ENCODE results near the gene YY1AP1.
"Not testable (repeated sequence)": the region's sequence is repeated elsewhere in the genome, so short reads cannot be mapped to it uniquely, and the experiment has no call there.

Gene YY1AP1

GRCh38 chr1:155669233-155670162 lies 19.1 kb downstream of the YY1AP1 start:
- no peak for DNase-seq
- TF ChIP-seq CTCF (IDR thresholded peaks at IDR 0.05; ENCODE audit: low read depth, low read length): no peak
- H3K36me3 ChIP-seq: peaks cover 96% of the 10 kb centered on the region
- H3K27ac ChIP-seq: no peak overlapping the region
- H3K4me3 ChIP-seq (ENCODE audit: low read depth, low read length): no peak overlapping the region
- H3K9me3 ChIP-seq (ENCODE audit: severe bottlenecking): no peaks in the 10 kb centered on the region
- no peaks in the 10 kb centered on the region for H3K27me3 ChIP-seq (ENCODE audit: insufficient read depth, low read depth, severe bottlenecking)

- not testable (repeated sequence) for H3K9me3 ChIP-seq (ENCODE audit: severe bottlenecking); H3K4me3 ChIP-seq (ENCODE audit: low read depth, low read length); H3K27me3 ChIP-seq (ENCODE audit: insufficient read depth, low read depth, severe bottlenecking); H3K27ac ChIP-seq; DNase-seq
- H3K36me3 ChIP-seq: peaks cover 79% of the 10 kb centered on the region
Observed at GRCh38 chr1:155661239-155661638, 27.3 kb downstream of the YY1AP1 start.

DNA sequence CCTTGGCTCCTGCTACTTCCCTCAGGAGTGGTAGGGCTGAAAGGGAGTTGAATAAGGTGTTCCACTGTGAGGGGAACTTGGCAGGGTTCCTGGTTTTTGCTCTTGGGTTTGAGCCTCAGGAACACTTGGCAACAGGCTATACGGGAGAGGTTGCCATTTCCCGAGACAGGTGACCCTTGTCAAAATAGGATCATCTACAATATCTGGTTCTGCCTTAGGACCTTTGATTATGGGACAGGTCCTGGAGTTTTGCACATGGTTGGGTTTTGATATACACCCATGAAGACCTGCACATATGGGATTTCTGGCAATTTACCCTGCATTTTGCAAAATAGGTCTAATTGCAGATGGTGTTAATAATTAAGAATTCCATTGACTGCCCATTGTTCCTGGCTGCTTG lies 31.1 kb downstream of the YY1AP1 start:
- DNase-seq: no peak
- Histone ChIP-seq H3K36me3 (peaks cover 42% of the 10 kb centered on the region), H3K27me3 (ENCODE audit: insufficient read depth, low read depth, severe bottlenecking) (no peaks in the 10 kb centered on the region), H3K27ac (no peak overlapping the region), H3K9me3 (ENCODE audit: severe bottlenecking) (no peaks in the 10 kb centered on the region), H3K4me3 (ENCODE audit: low read depth, low read length) (no peak overlapping the region)
- TF ChIP-seq CTCF (IDR thresholded peaks at IDR 0.05; ENCODE audit: low read depth, low read length): no peak

DNA sequence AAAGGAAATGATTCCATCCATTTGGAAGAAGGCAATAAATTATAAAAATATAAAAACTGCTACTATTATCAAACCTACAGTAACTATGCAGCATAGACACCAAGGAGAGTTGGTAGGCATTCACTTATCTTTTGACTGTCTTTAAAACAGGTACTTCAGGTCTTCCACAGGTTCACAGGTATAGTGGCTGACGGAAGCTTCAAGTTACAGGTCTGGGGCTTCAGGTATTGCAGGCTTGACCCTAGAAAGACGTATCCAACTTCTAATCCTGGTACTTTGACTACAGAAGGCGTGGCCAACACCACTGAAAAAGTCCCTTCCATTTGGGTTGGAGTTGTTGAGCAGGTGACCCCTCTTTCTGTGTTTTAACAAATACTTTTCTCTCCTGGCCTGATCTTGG lies 35.6 kb downstream of the YY1AP1 start:
- Histone ChIP-seq H3K27me3 (ENCODE audit: insufficient read depth, low read depth, severe bottlenecking) (no peaks in the 10 kb centered on the region), H3K9me3 (ENCODE audit: severe bottlenecking) (peaks cover 3% of the 10 kb centered on the region), H3K27ac (no peak overlapping the region), H3K4me3 (ENCODE audit: low read depth, low read length) (no peak overlapping the region), H3K36me3 (no peaks in the 10 kb centered on the region)
- no peak for TF ChIP-seq CTCF (IDR thresholded peaks at IDR 0.05; ENCODE audit: low read depth, low read length)
- no peak for DNase-seq

- H3K27me3 ChIP-seq (ENCODE audit: insufficient read depth, low read depth, severe bottlenecking): no peaks in the 10 kb centered on the region
- TF ChIP-seq CTCF (IDR thresholded peaks at IDR 0.05; ENCODE audit: low read depth, low read length): no peak
- no peaks in the 10 kb centered on the region for H3K36me3 ChIP-seq
- H3K27ac ChIP-seq: no peak overlapping the region
- H3K9me3 ChIP-seq (ENCODE audit: severe bottlenecking): peaks cover 3% of the 10 kb centered on the region
- H3K4me3 ChIP-seq (ENCODE audit: low read depth, low read length): no peak overlapping the region
- no peak for DNase-seq
Observed at GRCh38 chr1:155651861-155652661, 36.5 kb downstream of the YY1AP1 start.

GRCh38 chr1:155650231-155650757 lies 38.3 kb downstream of the YY1AP1 start:
- Histone ChIP-seq H3K27me3 (ENCODE audit: insufficient read depth, low read depth, severe bottlenecking) (no peaks in the 10 kb centered on the region), H3K4me3 (ENCODE audit: low read depth, low read length) (no peak overlapping the region), H3K36me3 (no peaks in the 10 kb centered on the region), H3K27ac (no peak overlapping the region), H3K9me3 (ENCODE audit: severe bottlenecking) (peaks cover 3% of the 10 kb centered on the region)
- no peak for TF ChIP-seq CTCF (IDR thresholded peaks at IDR 0.05; ENCODE audit: low read depth, low read length)
- DNase-seq: no peak

Data from WERI-Rb-1 (cell line).